K562 (cell line): ENCODE results near the gene PON3. TPM values are rescaled to one million over a fixed set of nuclear protein-coding genes. Genes with fewer than 3 reads are reported as not detected.

Source experiments
- ATAC-seq: fragments of 200-7000 bp; cut with Tn5 transposase; 3 replicates; pipeline ENCODE4 v1.9.1; 2020; ENCODE audit warnings: moderate library complexity
- BruUV-seq: library from RNA; stranded (reverse); fragments of 400-500 nt; replicated peaks from 2 replicates; lab custom pipeline; 2021; lab: Mats Ljungman, UMichigan
- CTCF ChIA-PET: fragments of 300-600 bp; formaldehyde crosslinking; extraction: SDS; loops from one replicate; lab custom pipeline; 2021; ENCODE audit warnings: low intra/inter-chr PET ratio; lab: Yijun Ruan, JAX
- POLR2A ChIA-PET: fragments of 300-600, 350-650 bp; sonication (Branson Sonifier 250); formaldehyde crosslinking; extraction: SDS; loops from one replicate; lab custom pipeline; 2021; ENCODE audit warnings: antibody characterized with exemption, inconsistent platforms; lab: Yijun Ruan, JAX
- DNase-seq, 4 experiments: peaks; one replicate each; pipeline versions ENCODE4 v3.0.0 to v3.0.0-alpha.2; 2011 to 2018; ENCODE audit warnings: low spot score in 3 of 4, mixed read lengths in 3 of 4; ENCODE audit errors: extremely low read depth in 1 of 4
- FAIRE-seq: peaks from 2 replicates; lab custom pipeline; 2011; peaks lifted over from hg19 to GRCh38; lab: Jason Lieb, UNC
- H2AFZ ChIP-seq: 2 replicates; pipeline ENCODE4 v1.6.0; 2011; ENCODE audit warnings: low read depth, low read length, control low read depth, inconsistent platforms
- H3K27ac ChIP-seq: fragments of 200-600 bp; 3 replicates; pipeline ENCODE4 v1.8.0; 2011; ENCODE audit warnings: low read depth, mild to moderate bottlenecking, control low read depth, inconsistent platforms, low read length, moderate library complexity, mixed read lengths; ENCODE audit errors: extremely low read depth
- H3K27me3 ChIP-seq, 2 experiments: fragments of 300-600 bp in 1 of 2; 2 replicates in 1 of 2; 3 replicates in 1 of 2; pipeline versions ENCODE4 v1.6.0 to v1.8.0; 2011; ENCODE audit warnings: inconsistent platforms in 2 of 2, low read length in 2 of 2, mild to moderate bottlenecking in 1 of 2, mixed read lengths in 1 of 2, moderate library complexity in 1 of 2; ENCODE audit not compliant: control insufficient read depth in 2 of 2, insufficient read depth in 2 of 2
- H3K36me3 ChIP-seq: fragments of 300-600 bp; 3 replicates; pipeline ENCODE4 v1.8.0; 2011; ENCODE audit warnings: mild to moderate bottlenecking, low read length, inconsistent platforms; ENCODE audit not compliant: control insufficient read depth, insufficient read depth
- H3K4me1 ChIP-seq, 2 experiments: fragments of 200-600 bp in 1 of 2; replicated peaks in 1 of 2; 2 replicates in 1 of 2; 3 replicates in 1 of 2; pipeline versions ENCODE4 v1.5.1 to v1.8.0; 2011; ENCODE audit warnings: inconsistent platforms in 2 of 2, low read length in 2 of 2, mild to moderate bottlenecking in 1 of 2, mixed read lengths in 1 of 2, moderate library complexity in 1 of 2; ENCODE audit not compliant: control insufficient read depth in 2 of 2, insufficient read depth in 2 of 2
- H3K4me2 ChIP-seq: 2 replicates; pipeline ENCODE4 v1.6.1; 2011; ENCODE audit warnings: low read length, control low read depth, inconsistent platforms, mixed read lengths; ENCODE audit not compliant: insufficient read depth
- H3K4me3 ChIP-seq: fragments of 200-600 bp; sonication (generic), shearing (Covaris generic); 2 replicates; pipeline ENCODE4 v1.5.1; 2016; ENCODE audit warnings: control low read depth, inconsistent platforms
- H3K79me2 ChIP-seq: fragments of 200-600 bp; 3 replicates; pipeline ENCODE4 v1.8.0; 2011; ENCODE audit warnings: low read length, inconsistent platforms; ENCODE audit not compliant: control insufficient read depth, insufficient read depth
- H3K9ac ChIP-seq, 2 experiments: 2 replicates each; pipeline versions ENCODE4 v1.6.0 to v1.6.1; 2011; ENCODE audit warnings: low read depth in 2 of 2, low read length in 2 of 2, control low read depth in 1 of 2, inconsistent platforms in 1 of 2, mild to moderate bottlenecking in 1 of 2, mixed read lengths in 1 of 2; ENCODE audit not compliant: insufficient read depth in 1 of 2
- H3K9me1 ChIP-seq: one replicate; pipeline ENCODE4 v1.6.0; 2011; ENCODE audit warnings: inconsistent platforms, mild to moderate bottlenecking, low read length, moderate library complexity; ENCODE audit not compliant: control insufficient read depth, insufficient read depth
- H3K9me3 ChIP-seq: replicated peaks from 2 replicates; pipeline ENCODE4 v1.5.1; 2011; ENCODE audit warnings: low read depth, low read length, inconsistent platforms; ENCODE audit not compliant: control insufficient read depth, insufficient read depth
- H4K20me1 ChIP-seq: replicated peaks from 2 replicates; pipeline ENCODE4 v1.6.1; 2011; ENCODE audit warnings: low read length, inconsistent platforms, mixed read lengths; ENCODE audit not compliant: control insufficient read depth, insufficient read depth
- BHLHE40 ChIP-seq: IDR thresholded peaks from 2 replicates; pipeline ENCODE4 v1.6.1; 2011; ENCODE audit warnings: low read length, improper control_type of control experiment
- CBFA2T3 ChIP-seq: fragments of 450-650 bp; IDR thresholded peaks from 2 replicates; pipeline ENCODE4 v1.6.1; 2017
- PHF8 ChIP-seq: fragments of 200-600 bp; sonication (generic); IDR thresholded peaks from 2 replicates; pipeline ENCODE4 v1.6.1; 2012; ENCODE audit warnings: mixed run types, mild to moderate bottlenecking, inconsistent platforms, low read length, moderate library complexity, borderline replicate concordance
- STAG1 ChIP-seq: sonication (generic); formaldehyde crosslinking; IDR thresholded peaks from 2 replicates; pipeline ENCODE4 v1.5.0; 2020; ENCODE audit warnings: missing genetic modification reagents, borderline replicate concordance
- ZNF282 ChIP-seq: sonication (generic); formaldehyde crosslinking; IDR thresholded peaks from 2 replicates; pipeline ENCODE4 v1.8.1; 2023; ENCODE audit warnings: missing genetic modification reagents
- ZNF561 ChIP-seq: fragments of 450-650 bp; formaldehyde crosslinking; conservative IDR thresholded peaks from 2 replicates; pipeline ENCODE4 v1.4.0; 2020; ENCODE audit warnings: mild to moderate bottlenecking, moderate library complexity
- WGBS: fragments of 100-300 bp; shearing (Covaris generic); methylation state at CpG from one replicate; pipeline ENCODE4 v1.1.6; 2016; ENCODE audit warnings: low coverage, mixed read lengths; ENCODE audit not compliant: insufficient coverage; ENCODE audit errors: missing lambda C conversion rate; 5-methylcytosine and 5-hydroxymethylcytosine counted together
- in situ Hi-C: fragments of 300-500 bp; cut with MboI; formaldehyde crosslinking; loops from 4 replicates; pipeline ENCODE4 v1.15.0; 2018; ENCODE audit warnings: inconsistent platforms, mixed read lengths
- intact Hi-C: fragments of 100-400 bp; cut with micrococcal nuclease; formaldehyde crosslinking; loops from 2 replicates; pipeline ENCODE4 v1.14.2; 2022
- polyA plus RNA-seq, 8 experiments: library from polyadenylated mRNA; depleted of rRNA in 4 of 8; stranded (reverse) in 5 of 8; unstranded in 3 of 8; fragments of >200 nt; fragmentation: Nextera tagmentation in 2 of 8; fragmentation: Illumina TruSeq in 1 of 8; extraction: Ambion mirVana in 2 of 8; extraction: Trizol in 1 of 8; gene quantifications; 2 replicates each; pipeline versions ENCODE4 v1.2.1 to v1.2.3, GENCODE V29; 2011 to 2014; ENCODE audit warnings: inconsistent platforms in 1 of 8, missing spikeins in 1 of 8
- total RNA-seq, 7 experiments: library from RNA; depleted of rRNA in 6 of 7; stranded (reverse); fragments of >200 nt in 6 of 7; fragmentation: Illumina TruSeq in 2 of 7; extraction: Trizol in 2 of 7; gene quantifications; 2 replicates each; pipeline versions ENCODE4 v1.2.1 to v1.2.3, GENCODE V29; 2011 to 2021; ENCODE audit warnings: low replicate concordance in 1 of 7
- TF ChIP-seq, protein P1 (sequence below): fragments of 450-650 bp; IDR thresholded peaks from 2 replicates; pipeline ENCODE4 v1.6.1; 2014; ENCODE audit warnings: low read depth, mild to moderate bottlenecking, moderate library complexity, borderline replicate concordance

The PON3 gene
- total and polyA plus RNA-seq, 9 of the 15 experiments (the other 6 are each of a cell fraction or from before 2014, with no cell fraction given): 0.15 to 0.38 (median 0.18) TPM; not detected in 6

- Histone ChIP-seq H3K9me3 (no peaks in the 10 kb centered on the region), H3K36me3 (peaks cover 8% of the 10 kb centered on the region; the same call in 2 of the 3 replicates), H3K9me1 (no peaks in the 10 kb centered on the region), H3K4me3 (no peak overlapping the region), H4K20me1 (no peaks in the 10 kb centered on the region), H3K79me2 (no peaks in the 10 kb centered on the region), H3K4me2 (no peak overlapping the region), H3K9ac (no peak overlapping the region), H3K27ac (no peak overlapping the region), H3K27me3 (no peaks in the 10 kb centered on the region), H2AFZ (no peak overlapping the region), H3K4me1 (no peaks in the 10 kb centered on the region)
- FAIRE-seq (no peak), ATAC-seq (no peak), DNase-seq (no peak)
- POLR2A ChIA-PET: interaction anchor here (1.5 kb wide), 1 partner anchor 14 kb away, joined by 3 read pairs; no protein-coding TSS in a partner anchor
- CTCF ChIA-PET: no interaction called here
- in situ Hi-C loops: no loop called here
- intact Hi-C loops: no loop called here
- WGBS: 43% methylated on average over 1 of the region's 1 CpG
- TF ChIP-seq BHLHE40 (no peak), CBFA2T3 (no peak), ZNF561 (CRISPR knock-in tag) (no peak), STAG1 (CRISPR knock-in tag) (no peak), ZNF282 (CRISPR knock-in tag) (no peak), PHF8 (no peak)
- TF ChIP-seq, protein P1, sequence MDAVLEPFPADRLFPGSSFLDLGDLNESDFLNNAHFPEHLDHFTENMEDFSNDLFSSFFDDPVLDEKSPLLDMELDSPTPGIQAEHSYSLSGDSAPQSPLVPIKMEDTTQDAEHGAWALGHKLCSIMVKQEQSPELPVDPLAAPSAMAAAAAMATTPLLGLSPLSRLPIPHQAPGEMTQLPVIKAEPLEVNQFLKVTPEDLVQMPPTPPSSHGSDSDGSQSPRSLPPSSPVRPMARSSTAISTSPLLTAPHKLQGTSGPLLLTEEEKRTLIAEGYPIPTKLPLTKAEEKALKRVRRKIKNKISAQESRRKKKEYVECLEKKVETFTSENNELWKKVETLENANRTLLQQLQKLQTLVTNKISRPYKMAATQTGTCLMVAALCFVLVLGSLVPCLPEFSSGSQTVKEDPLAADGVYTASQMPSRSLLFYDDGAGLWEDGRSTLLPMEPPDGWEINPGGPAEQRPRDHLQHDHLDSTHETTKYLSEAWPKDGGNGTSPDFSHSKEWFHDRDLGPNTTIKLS: no peak
- BruUV-seq: no TSS peak
Observed at GRCh38 chr7:95424716-95425115, 28.5 kb upstream of the PON3 start.
